Naive thymus-derived CD4-positive, alpha-beta T cell (primary cell): ENCODE measurements around the gene EIF5. TPM values are rescaled to one million over a fixed set of nuclear protein-coding genes. Genes with fewer than 3 reads are reported as not detected.

Experiments
- ATAC-seq: fragments of 150-1000 bp; cut with Tn5 transposase; 2 replicates; pipeline ENCODE4 v1.10.0; 2021; ENCODE audit warnings: mild to moderate bottlenecking, moderate library complexity
- CTCF ChIA-PET: fragments of 350-600 bp; sonication (Branson Sonifier 250); formaldehyde crosslinking; loops from one replicate; lab custom pipeline; 2021; ENCODE audit warnings: antibody characterized with exemption; lab: Charles Lee
- POLR2A ChIA-PET: fragments of 350-600 bp; sonication (Branson Sonifier 250); formaldehyde crosslinking; loops from one replicate; lab custom pipeline; 2021; ENCODE audit warnings: antibody characterized with exemption, inconsistent platforms; lab: Charles Lee
- DNase-seq, 9 donors: peaks; one replicate each; pipeline versions ENCODE4 v3.0.0 to v3.0.0-alpha.2; 2020 to 2022; ENCODE audit warnings: mixed read lengths in 1 of 9
- H3K27ac ChIP-seq: one replicate; pipeline ENCODE4 v1.7.0; 2013; ENCODE audit warnings: mild to moderate bottlenecking, low read depth, low read length, moderate library complexity
- H3K27me3 ChIP-seq, 2 donors: one replicate each; pipeline ENCODE4 v1.7.0; 2013; ENCODE audit warnings: low read length in 2 of 2, mild to moderate bottlenecking in 2 of 2, moderate library complexity in 2 of 2; ENCODE audit not compliant: control insufficient read depth in 2 of 2, insufficient read depth in 2 of 2
- H3K36me3 ChIP-seq, 3 experiments: 1 replicate in 2 of 3; 2 replicates in 1 of 3; pipeline ENCODE4 v1.7.0; 2013; ENCODE audit warnings: low read length in 3 of 3, mild to moderate bottlenecking in 3 of 3, moderate library complexity in 1 of 3; ENCODE audit not compliant: insufficient read depth in 3 of 3, control insufficient read depth in 2 of 3
- H3K4me1 ChIP-seq, 2 donors: one replicate each; pipeline ENCODE4 v1.7.0; 2013; ENCODE audit warnings: low read length in 2 of 2, mild to moderate bottlenecking in 2 of 2, moderate library complexity in 1 of 2; ENCODE audit not compliant: control insufficient read depth in 2 of 2, insufficient read depth in 2 of 2
- H3K4me3 ChIP-seq: 2 replicates; pipeline ENCODE4 v1.7.0; 2013; ENCODE audit warnings: mild to moderate bottlenecking, low read length
- H3K9me3 ChIP-seq, 3 experiments: 1 replicate in 2 of 3; 2 replicates in 1 of 3; pipeline ENCODE4 v1.7.0; 2013; ENCODE audit warnings: low read length in 3 of 3; ENCODE audit not compliant: control insufficient read depth in 2 of 3
- H3K27ac Mint-ChIP-seq, 9 donors: one replicate each; pipeline ENCODE4 v1.8.0; 2020 to 2022; ENCODE audit warnings: mixed read lengths in 9 of 9, mild to moderate bottlenecking in 8 of 9, moderate library complexity in 5 of 9, inconsistent platforms in 2 of 9
- H3K27me3 Mint-ChIP-seq, 5 donors: one replicate each; pipeline ENCODE4 v1.8.0; 2021 to 2022; ENCODE audit warnings: mixed read lengths in 5 of 5, mild to moderate bottlenecking in 1 of 5
- H3K36me3 Mint-ChIP-seq, 5 donors: one replicate each; pipeline ENCODE4 v1.8.0; 2020 to 2022; ENCODE audit warnings: mixed read lengths in 5 of 5, mild to moderate bottlenecking in 3 of 5, inconsistent platforms in 1 of 5
- H3K4me1 Mint-ChIP-seq, 7 donors: one replicate each; pipeline ENCODE4 v1.8.0; 2020 to 2022; ENCODE audit warnings: mixed read lengths in 7 of 7, mild to moderate bottlenecking in 3 of 7, inconsistent platforms in 1 of 7
- H3K4me3 Mint-ChIP-seq, 10 donors: one replicate each; pipeline ENCODE4 v1.8.0; 2020 to 2022; ENCODE audit warnings: mild to moderate bottlenecking in 10 of 10, mixed read lengths in 10 of 10, moderate library complexity in 6 of 10, inconsistent platforms in 2 of 10
- H3K9me3 Mint-ChIP-seq, 11 donors: one replicate each; pipeline ENCODE4 v1.8.0; 2020 to 2022; ENCODE audit warnings: mixed read lengths in 11 of 11, mild to moderate bottlenecking in 4 of 11, inconsistent platforms in 1 of 11, moderate library complexity in 1 of 11
- intact Hi-C, 2 donors: fragments of 100-400 bp; cut with micrococcal nuclease; formaldehyde crosslinking; loops; one replicate each; pipeline ENCODE4 v1.15.1; 2023
- polyA plus RNA-seq, 2 donors: library from polyadenylated mRNA; unstranded; fragments of 300-500 nt; fragmentation: Illumina TruSeq; gene quantifications; one replicate each; pipeline ENCODE4 v1.2.3, GENCODE V29; 2021
- total RNA-seq, 6 experiments: library from RNA in 5 of 6; stranded (reverse) in 5 of 6; gene quantifications; 1 replicate in 5 of 6; 2 replicates in 1 of 6; pipeline ENCODE4 v1.2.3 and lab custom pipeline; 2021 to 2026

The EIF5 gene
- total and polyA plus RNA-seq, 7 experiments from 2014 or later, result 182 to 716 (median 322) TPM

DNA sequence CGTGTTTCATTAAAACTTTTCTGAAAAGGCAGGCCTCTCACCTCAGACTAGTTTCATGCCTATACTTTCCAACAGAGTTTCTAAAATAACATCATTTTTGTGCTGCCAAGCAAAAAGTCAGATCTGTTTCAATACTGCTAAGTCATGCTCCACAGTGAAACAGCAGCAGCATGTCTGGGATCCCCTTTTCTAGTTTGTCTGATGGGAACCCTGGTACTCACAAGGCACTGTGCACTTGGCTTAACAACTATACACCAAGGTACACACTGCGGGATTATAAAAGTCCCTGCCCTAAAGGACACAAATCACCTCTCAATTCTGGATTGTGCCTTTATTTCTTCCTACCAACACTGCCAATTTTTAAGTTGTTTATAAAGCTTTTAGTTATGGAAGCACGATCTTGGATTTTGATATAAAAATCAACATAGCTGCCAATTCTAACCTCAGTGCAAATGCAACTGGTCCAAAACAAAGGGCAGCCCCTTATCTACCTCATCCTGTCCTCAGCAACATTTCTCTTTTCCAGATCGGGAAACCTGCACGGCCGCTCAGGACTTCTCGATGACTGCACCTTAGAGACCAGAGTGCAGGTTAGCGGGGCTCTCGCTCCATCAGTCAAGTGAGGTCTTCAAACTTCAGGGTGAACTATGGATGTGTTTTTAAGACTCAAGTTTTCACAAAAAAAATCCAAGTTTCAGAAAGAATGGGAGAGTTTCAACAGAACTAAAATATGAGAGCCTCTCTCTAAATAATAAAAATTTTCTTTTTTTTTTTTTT is 1.7 kb upstream of the EIF5 start:
- no peak for ATAC-seq
- Mint-ChIP-seq H3K36me3 (peaks cover 0 to 25% (median 16%) of the 10 kb centered on the region in 5 donors), H3K9me3 (peaks cover 0 to 5% (median 0%) of the 10 kb centered on the region in 11 donors), H3K27ac (peak overlapping the region in 8 of 9 donors; percentile 70 to 98 (median 90)), H3K27me3 (peaks cover 0 to 4% (median 0%) of the 10 kb centered on the region in 5 donors), H3K4me3 (peak overlapping the region; percentile 33 to 70 (median 57)), H3K4me1 (peaks cover 13 to 44% (median 34%) of the 10 kb centered on the region in 7 donors)
- CTCF ChIA-PET, result no interaction called here
- peak overlapping the region; percentile 99 for H3K27ac ChIP-seq
- POLR2A ChIA-PET, result interaction anchor here (1.0 to 5.6 kb wide), 2 partner anchors 10 to 13 kb away, joined by 3 to 73 read pairs; no protein-coding TSS in a partner anchor
- intact Hi-C loops, result loop anchor here (2.0 to 10.0 kb wide), 6 partner anchors 388 to 1420 kb away; partner anchors contain the start of genes CINP (in 1 of the 2), HSP90AA1 (in 1 of the 2), RCOR1 (in 1 of the 2) and SIVA1 (in 1 of the 2)
- peaks cover 17 to 19% of the 10 kb centered on the region in 2 donors for H3K4me1 ChIP-seq
- no peak for DNase-seq
- H3K4me3 ChIP-seq, result no peak overlapping the region
- H3K36me3 ChIP-seq, result peaks cover 16 to 31% (median 19%) of the 10 kb centered on the region in 3 experiments
- no peaks in the 10 kb centered on the region for H3K9me3 ChIP-seq
- no peaks in the 10 kb centered on the region for H3K27me3 ChIP-seq

DNA sequence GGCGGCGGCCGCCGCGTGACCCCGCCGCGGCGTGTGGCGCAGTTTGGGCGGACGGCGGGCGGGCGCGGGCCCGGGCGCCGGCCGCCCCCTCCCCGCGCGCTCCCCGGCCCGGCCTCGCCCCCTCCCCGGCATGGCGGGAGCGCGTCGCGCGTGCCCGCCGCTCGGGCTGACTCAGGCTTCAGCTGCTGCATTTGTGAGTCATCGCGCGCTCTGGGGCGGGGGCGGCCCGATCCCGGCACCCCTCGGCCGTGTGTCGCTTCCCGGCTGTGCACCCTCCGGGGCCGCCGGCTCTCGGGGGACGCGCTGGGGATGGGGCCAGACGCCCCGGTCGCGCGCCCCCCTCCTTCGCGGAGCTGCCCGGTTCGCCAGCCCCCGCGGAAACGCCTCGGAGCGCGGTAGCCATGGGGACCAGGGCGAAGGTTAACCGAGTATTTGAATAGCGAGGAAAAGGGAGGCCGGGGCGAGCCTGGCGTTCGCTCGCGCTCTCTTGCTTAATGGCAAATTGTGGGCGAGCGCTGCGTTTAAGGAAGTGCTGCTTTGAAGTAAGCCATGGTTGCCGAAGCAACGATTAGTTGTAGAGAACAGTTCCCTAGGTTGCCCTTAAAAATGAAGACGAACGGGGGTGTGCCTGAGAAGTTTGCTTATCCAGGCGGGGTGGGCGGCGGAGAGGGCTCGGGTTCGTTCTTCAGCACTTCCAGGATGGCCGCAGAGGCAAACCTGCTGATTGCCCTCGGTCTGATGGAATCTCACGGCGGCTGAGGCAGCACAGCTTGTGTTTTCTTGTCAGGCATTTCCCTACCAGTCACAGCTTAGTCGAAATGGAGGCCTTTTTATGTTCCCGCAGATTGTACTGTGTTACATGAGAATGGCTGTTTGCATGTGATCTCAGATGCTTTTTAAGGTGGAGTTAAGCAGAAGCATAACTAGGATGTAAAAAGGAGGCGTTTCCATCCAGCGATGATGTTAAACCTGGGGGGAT is 896 bp downstream of the EIF5 start:
- DNase-seq (peak; percentile 45 to 87 (median 59)), ATAC-seq (peak; percentile 40)
- H3K27me3 ChIP-seq, result no peaks in the 10 kb centered on the region
- Mint-ChIP-seq H3K9me3 (peaks cover 0 to 5% (median 0%) of the 10 kb centered on the region in 11 donors), H3K4me1 (peaks cover 28 to 62% (median 52%) of the 10 kb centered on the region in 7 donors), H3K4me3 (peak overlapping the region; percentile 89 to 97 (median 96)), H3K27me3 (peaks cover 0 to 4% (median 0%) of the 10 kb centered on the region in 5 donors), H3K36me3 (peaks cover 10 to 46% (median 42%) of the 10 kb centered on the region in 5 donors), H3K27ac (peak overlapping the region; percentile 88 to 99 (median 98))
- peaks cover 22 to 29% of the 10 kb centered on the region in 2 donors for H3K4me1 ChIP-seq
- H3K9me3 ChIP-seq, result no peaks in the 10 kb centered on the region
- CTCF ChIA-PET, result interaction anchor here (1.0 to 1.5 kb wide), 2 partner anchors 55 to 56 kb away, joined by 6 to 7 read pairs; no protein-coding TSS in a partner anchor
- POLR2A ChIA-PET, result interaction anchor here (0.6 to 5.6 kb wide), 12 partner anchors 11 to 744 kb away, joined by 3 to 73 read pairs (median 9); partner anchors contain the start of genes MARK3 and TRMT61A
- H3K36me3 ChIP-seq, result peaks cover 39 to 57% (median 45%) of the 10 kb centered on the region in 3 experiments
- intact Hi-C loops, result loop anchor here (1.0 to 10.0 kb wide), 15 partner anchors 8 to 1388 kb away; partner anchors contain the start of genes CINP (in 2 of the 2), HSP90AA1 (in 2 of the 2), MARK3 (in 2 of the 2) and TECPR2 (in 2 of the 2)
- H3K27ac ChIP-seq, result peak overlapping the region; percentile 99
- H3K4me3 ChIP-seq, result peak overlapping the region; percentile 81

DNA sequence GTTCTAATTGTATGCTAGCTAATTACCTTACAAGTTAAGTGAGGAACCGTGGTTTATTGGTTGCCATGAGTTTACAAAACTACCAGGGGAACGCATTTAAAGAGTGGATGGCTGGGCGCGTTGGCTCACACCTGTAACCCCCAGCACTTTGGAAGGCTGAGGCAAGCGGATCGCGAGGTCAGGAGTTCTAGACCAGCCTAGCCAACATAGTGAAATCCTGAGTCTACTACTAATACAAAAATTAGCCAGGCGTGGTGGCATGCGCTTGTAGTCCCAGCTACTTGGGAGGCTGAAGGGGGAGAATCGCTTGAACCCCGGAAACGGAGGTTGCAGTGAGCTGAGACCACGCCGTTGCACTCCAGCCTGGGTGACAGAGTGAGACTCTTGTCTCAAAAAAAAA is 2.2 kb downstream of the EIF5 start:
- H3K27me3 Mint-ChIP-seq, result no peaks in the 10 kb centered on the region
- peak overlapping the region; percentile 89 to 97 (median 94) for H3K4me3 Mint-ChIP-seq
- H3K36me3 Mint-ChIP-seq, result peaks cover 16 to 54% (median 49%) of the 10 kb centered on the region in 5 donors
- Histone ChIP-seq H3K9me3 (no peaks in the 10 kb centered on the region), H3K27ac (peak overlapping the region; percentile 99), H3K27me3 (no peaks in the 10 kb centered on the region), H3K4me1 (peaks cover 22 to 29% of the 10 kb centered on the region in 2 donors), H3K36me3 (peaks cover 49 to 70% (median 58%) of the 10 kb centered on the region in 3 experiments), H3K4me3 (peak overlapping the region; percentile 81)
- peaks cover 33 to 69% (median 53%) of the 10 kb centered on the region in 7 donors for H3K4me1 Mint-ChIP-seq
- no peak for DNase-seq
- CTCF ChIA-PET, result no interaction called here
- no peak for ATAC-seq
- intact Hi-C loops, result loop anchor here in 1 of 2 donors (10.0 kb wide), 1 partner anchor 391 kb away; no protein-coding TSS in a partner anchor
- POLR2A ChIA-PET, result interaction anchor here (0.7 to 5.6 kb wide), 4 partner anchors 10 to 55 kb away, joined by 3 to 73 read pairs (median 28); partner anchors contain the start of gene MARK3
- H3K27ac Mint-ChIP-seq, result peak overlapping the region; percentile 88 to 98 (median 97)
- peaks cover 0 to 5% (median 0%) of the 10 kb centered on the region in 11 donors for H3K9me3 Mint-ChIP-seq

- intact Hi-C loops, result loop anchor here in 1 of 2 donors (10.0 kb wide), 1 partner anchor 393 kb away; no protein-coding TSS in a partner anchor
- ATAC-seq, result no peak
- Histone ChIP-seq H3K36me3 (peaks cover 59 to 86% (median 73%) of the 10 kb centered on the region in 3 experiments), H3K4me1 (peaks cover 22 to 29% of the 10 kb centered on the region in 2 donors), H3K27ac (peak overlapping the region; percentile 1), H3K9me3 (no peaks in the 10 kb centered on the region), H3K27me3 (no peaks in the 10 kb centered on the region), H3K4me3 (no peak overlapping the region)
- peaks cover 36 to 71% (median 43%) of the 10 kb centered on the region in 7 donors for H3K4me1 Mint-ChIP-seq
- peak overlapping the region in 4 of 10 donors; percentile 2 to 92 (median 52) for H3K4me3 Mint-ChIP-seq
- peak overlapping the region in 7 of 9 donors; percentile 14 to 98 (median 70) for H3K27ac Mint-ChIP-seq
- H3K9me3 Mint-ChIP-seq, result peaks cover 0 to 5% (median 0%) of the 10 kb centered on the region in 11 donors
- CTCF ChIA-PET, result interaction anchor here (0.6 kb wide), 1 partner anchor 69 kb away, joined by 3 read pairs; no protein-coding TSS in a partner anchor
- POLR2A ChIA-PET, result interaction anchor here (0.6 kb wide), 1 partner anchor 20 kb away, joined by 3 read pairs; no protein-coding TSS in a partner anchor
- H3K27me3 Mint-ChIP-seq, result no peaks in the 10 kb centered on the region
- H3K36me3 Mint-ChIP-seq, result peaks cover 20 to 69% (median 54%) of the 10 kb centered on the region in 5 donors
- no peak for DNase-seq
These were observed 3.8 kb downstream of the EIF5 start for GRCh38 chr14:103337794-103338193.

GRCh38 chr14:103339561-103339960 is 5.5 kb downstream of the EIF5 start:
- Histone ChIP-seq H3K36me3 (peaks cover 59 to 95% (median 80%) of the 10 kb centered on the region in 3 experiments), H3K9me3 (no peaks in the 10 kb centered on the region), H3K4me3 (no peak overlapping the region), H3K27ac (no peak overlapping the region), H3K27me3 (no peaks in the 10 kb centered on the region), H3K4me1 (peaks cover 22 to 29% of the 10 kb centered on the region in 2 donors)
- H3K9me3 Mint-ChIP-seq, result no peaks in the 10 kb centered on the region
- peak overlapping the region in 4 of 9 donors; percentile 8 to 69 (median 60) for H3K27ac Mint-ChIP-seq
- peaks cover 35 to 68% (median 45%) of the 10 kb centered on the region in 7 donors for H3K4me1 Mint-ChIP-seq
- no peaks in the 10 kb centered on the region for H3K27me3 Mint-ChIP-seq
- peaks cover 20 to 77% (median 61%) of the 10 kb centered on the region in 5 donors for H3K36me3 Mint-ChIP-seq
- DNase-seq (no peak), ATAC-seq (no peak)
- no peak overlapping the region for H3K4me3 Mint-ChIP-seq
- ChIA-PET POLR2A (no interaction called here), CTCF (no interaction called here)
- intact Hi-C loops, result loop anchor here in 1 of 2 donors (10.0 kb wide), 1 partner anchor 395 kb away; no protein-coding TSS in a partner anchor
